GM20000 (cell line): ENCODE data around the gene ZSCAN29.

ENCODE experiments used
- DNase-seq: peaks from one replicate; pipeline ENCODE4 v3.0.0; 2012; ENCODE audit warnings: low spot score
- CTCF ChIP-seq: IDR thresholded peaks from 2 replicates; pipeline ENCODE4 v1.5.1; 2012; ENCODE audit warnings: mild to moderate bottlenecking, control low read depth; ENCODE audit errors: extremely low read depth, missing control alignments

The ZSCAN29 gene

GRCh38 chr15:43346305-43346704 lies 24.5 kb downstream of the ZSCAN29 start:
- no peak for DNase-seq
- TF ChIP-seq CTCF, result no peak

- TF ChIP-seq CTCF, result no peak
- no peak for DNase-seq
Observed at GRCh38 chr15:43330780-43331087, 40.1 kb downstream of the ZSCAN29 start.

- no peak for TF ChIP-seq CTCF
- DNase-seq, result peak; percentile 92
Observed at GRCh38 chr15:43329960-43330779, 40.7 kb downstream of the ZSCAN29 start, which contains the start of gene LCMT2. Gene LCMT2 (minus strand): TSS chr15:43330573. CDS start chr15:43330489, 84 bp downstream.

- no peak for TF ChIP-seq CTCF
- no peak for DNase-seq
Observed at GRCh38 chr15:43329217-43329959, 41.5 kb downstream of the ZSCAN29 start.

GRCh38 chr15:43325039-43325684 lies 45.7 kb downstream of the ZSCAN29 start:
- no peak for TF ChIP-seq CTCF
- DNase-seq, result no peak

- no peak for DNase-seq
- TF ChIP-seq CTCF, result no peak
Observed at GRCh38 chr15:43318990-43319771, 51.7 kb downstream of the ZSCAN29 start.
